A549 (cell line): ENCODE measurements around the gene INPP5A.

Experiments
- EP300 ChIP-seq, 2 experiments: fragments of >200 bp; sonication (Bioruptor Twin); formaldehyde crosslinking; IDR thresholded peaks; 2 replicates in 1 of 2; 3 replicates in 1 of 2; pipeline ENCODE4 v1.6.1; 2016 to 2017
- HEYL ChIP-seq: fragments of 250-450 bp; sonication (Bioruptor Pico); IDR thresholded peaks from 2 replicates; pipeline ENCODE4 v1.8.0; 2021; ENCODE audit warnings: mild to moderate bottlenecking, moderate library complexity
- KDM1A ChIP-seq: fragments of 200-600 bp; sonication (generic); IDR thresholded peaks from 2 replicates; pipeline ENCODE4 v1.6.1; 2016; ENCODE audit warnings: low read depth, mild to moderate bottlenecking
- NPAS2 ChIP-seq: fragments of 250-450 bp; sonication (Bioruptor Pico); IDR thresholded peaks from 2 replicates; pipeline ENCODE4 v1.8.0; 2022; ENCODE audit warnings: mild to moderate bottlenecking, moderate library complexity, borderline replicate concordance
- POLR2A ChIP-seq: IDR thresholded peaks from 2 replicates; pipeline ENCODE4 v1.6.1; 2012; ENCODE audit warnings: mild to moderate bottlenecking, low read length
- ZFP36 ChIP-seq: fragments of 450-650 bp; IDR thresholded peaks from 2 replicates; pipeline ENCODE4 v1.6.1; 2014; ENCODE audit warnings: borderline replicate concordance; ENCODE audit not compliant: partially characterized antibody
- TF ChIP-seq, protein P1 (sequence below): fragments of >200 bp; sonication (Bioruptor Twin); formaldehyde crosslinking; IDR thresholded peaks from 3 replicates; pipeline ENCODE4 v1.5.1; 2016
- TF ChIP-seq, protein P2 (sequence below): fragments of >200 bp; sonication (Bioruptor Twin); formaldehyde crosslinking; IDR thresholded peaks from 2 replicates; pipeline ENCODE4 v1.6.1; 2016

DNA sequence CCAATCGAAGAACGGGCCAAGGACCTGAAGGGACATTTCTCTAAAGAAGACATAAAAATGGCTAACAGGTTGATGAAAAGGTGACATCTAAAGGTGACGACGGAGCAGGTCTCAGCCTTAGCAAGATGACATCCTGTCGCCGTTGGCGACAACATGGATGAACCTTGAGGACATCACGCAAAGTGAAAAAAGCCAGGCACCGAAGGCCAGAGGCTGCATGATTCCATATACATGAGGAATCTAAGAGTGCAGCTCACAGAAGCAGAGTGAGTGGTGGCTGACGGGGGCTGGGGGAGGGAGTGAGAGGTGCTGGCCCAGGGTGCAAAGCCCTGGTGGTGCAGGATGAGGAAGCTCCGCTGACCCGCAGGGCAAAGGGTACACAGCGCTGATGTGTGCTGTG lies 282.5 kb downstream of the INPP5A start:
- TF ChIP-seq POLR2A (no peak), EP300 (IDR thresholded peaks at IDR 0.05) (no peak), KDM1A (no peak), ZFP36 (no peak), NPAS2 (CRISPR knock-in tag) (no peak), HEYL (CRISPR knock-in tag) (no peak)
- TF ChIP-seq, protein P1, sequence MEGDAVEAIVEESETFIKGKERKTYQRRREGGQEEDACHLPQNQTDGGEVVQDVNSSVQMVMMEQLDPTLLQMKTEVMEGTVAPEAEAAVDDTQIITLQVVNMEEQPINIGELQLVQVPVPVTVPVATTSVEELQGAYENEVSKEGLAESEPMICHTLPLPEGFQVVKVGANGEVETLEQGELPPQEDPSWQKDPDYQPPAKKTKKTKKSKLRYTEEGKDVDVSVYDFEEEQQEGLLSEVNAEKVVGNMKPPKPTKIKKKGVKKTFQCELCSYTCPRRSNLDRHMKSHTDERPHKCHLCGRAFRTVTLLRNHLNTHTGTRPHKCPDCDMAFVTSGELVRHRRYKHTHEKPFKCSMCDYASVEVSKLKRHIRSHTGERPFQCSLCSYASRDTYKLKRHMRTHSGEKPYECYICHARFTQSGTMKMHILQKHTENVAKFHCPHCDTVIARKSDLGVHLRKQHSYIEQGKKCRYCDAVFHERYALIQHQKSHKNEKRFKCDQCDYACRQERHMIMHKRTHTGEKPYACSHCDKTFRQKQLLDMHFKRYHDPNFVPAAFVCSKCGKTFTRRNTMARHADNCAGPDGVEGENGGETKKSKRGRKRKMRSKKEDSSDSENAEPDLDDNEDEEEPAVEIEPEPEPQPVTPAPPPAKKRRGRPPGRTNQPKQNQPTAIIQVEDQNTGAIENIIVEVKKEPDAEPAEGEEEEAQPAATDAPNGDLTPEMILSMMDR, result no peak
- TF ChIP-seq, protein P2, sequence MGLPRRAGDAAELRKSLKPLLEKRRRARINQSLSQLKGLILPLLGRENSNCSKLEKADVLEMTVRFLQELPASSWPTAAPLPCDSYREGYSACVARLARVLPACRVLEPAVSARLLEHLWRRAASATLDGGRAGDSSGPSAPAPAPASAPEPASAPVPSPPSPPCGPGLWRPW, result no peak
